HEK293T (cell line): ENCODE measurements around the gene DLX2.

Experiments
- ARNT ChIP-seq: fragments of 450-650 bp; IDR thresholded peaks from 2 replicates; pipeline ENCODE4 v1.6.1; 2017; ENCODE audit warnings: mild to moderate bottlenecking
- BHLHE40 ChIP-seq: fragments of 450-650 bp; IDR thresholded peaks from 2 replicates; pipeline ENCODE4 v1.6.1; 2016; ENCODE audit warnings: mild to moderate bottlenecking, moderate library complexity, borderline replicate concordance
- ELF4 ChIP-seq: fragments of 450-650 bp; IDR thresholded peaks from 2 replicates; pipeline ENCODE4 v1.6.1; 2017; ENCODE audit warnings: antibody characterized with exemption
- FOXA1 ChIP-seq: fragments of 450-650 bp; IDR thresholded peaks from 2 replicates; pipeline ENCODE4 v1.6.1; 2016; ENCODE audit warnings: mild to moderate bottlenecking
- FOXK2 ChIP-seq: fragments of 450-650 bp; IDR thresholded peaks from 2 replicates; pipeline ENCODE4 v1.6.1; 2016; ENCODE audit warnings: mild to moderate bottlenecking
- FOXM1 ChIP-seq: fragments of 450-650 bp; IDR thresholded peaks from 2 replicates; pipeline ENCODE4 v1.6.1; 2017; ENCODE audit warnings: mild to moderate bottlenecking, borderline replicate concordance
- HDGF ChIP-seq: fragments of 450-650 bp; IDR thresholded peaks from 2 replicates; pipeline ENCODE4 v1.6.1; 2017; ENCODE audit warnings: antibody characterized with exemption, borderline replicate concordance
- NFRKB ChIP-seq: fragments of 450-650 bp; IDR thresholded peaks from 2 replicates; pipeline ENCODE4 v1.6.1; 2016; ENCODE audit warnings: mild to moderate bottlenecking, moderate library complexity
- SP1 ChIP-seq: fragments of 450-650 bp; IDR thresholded peaks from 2 replicates; pipeline ENCODE4 v1.6.1; 2017
- TF ChIP-seq, protein P1 (sequence below): fragments of 450-650 bp; IDR thresholded peaks from 2 replicates; pipeline ENCODE4 v1.6.1; 2016

DNA sequence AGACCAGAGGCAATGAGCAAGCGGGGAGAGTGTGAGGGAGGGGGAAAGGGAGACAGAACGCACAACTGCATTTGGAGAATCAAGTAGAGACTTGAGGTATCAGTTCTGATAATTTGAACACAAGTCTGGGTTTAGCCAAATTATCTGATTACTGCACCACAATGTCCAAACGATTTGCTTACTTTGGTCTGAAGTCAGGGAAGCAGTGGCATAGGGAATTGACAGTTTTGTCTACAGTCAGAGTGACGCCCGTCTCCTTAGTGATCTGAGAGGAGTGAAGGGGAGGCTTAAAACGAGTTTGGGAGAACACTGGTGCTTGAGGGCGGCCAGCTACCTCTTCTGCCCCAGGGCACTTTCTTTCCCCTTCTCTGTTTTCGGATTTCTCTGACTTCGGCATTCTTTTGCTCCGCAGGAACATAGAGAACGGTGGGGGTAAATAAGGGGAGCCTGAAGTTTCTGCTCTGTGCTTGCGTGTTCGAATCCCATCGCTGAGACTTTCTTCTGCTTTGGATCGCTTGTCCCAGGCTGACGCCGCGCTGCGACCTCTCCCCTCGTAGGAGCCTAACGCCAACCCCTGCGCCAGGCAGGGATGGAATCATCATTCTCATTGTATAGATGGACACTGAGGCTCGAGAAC is 2.9 kb upstream of the DLX2 start:
- TF ChIP-seq FOXM1 = no peak
- no peak for TF ChIP-seq SP1
- TF ChIP-seq HDGF = no peak
- TF ChIP-seq ELF4 = no peak
- no peak for TF ChIP-seq NFRKB
- TF ChIP-seq, protein P1, sequence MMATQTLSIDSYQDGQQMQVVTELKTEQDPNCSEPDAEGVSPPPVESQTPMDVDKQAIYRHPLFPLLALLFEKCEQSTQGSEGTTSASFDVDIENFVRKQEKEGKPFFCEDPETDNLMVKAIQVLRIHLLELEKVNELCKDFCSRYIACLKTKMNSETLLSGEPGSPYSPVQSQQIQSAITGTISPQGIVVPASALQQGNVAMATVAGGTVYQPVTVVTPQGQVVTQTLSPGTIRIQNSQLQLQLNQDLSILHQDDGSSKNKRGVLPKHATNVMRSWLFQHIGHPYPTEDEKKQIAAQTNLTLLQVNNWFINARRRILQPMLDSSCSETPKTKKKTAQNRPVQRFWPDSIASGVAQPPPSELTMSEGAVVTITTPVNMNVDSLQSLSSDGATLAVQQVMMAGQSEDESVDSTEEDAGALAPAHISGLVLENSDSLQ = no peak
- TF ChIP-seq BHLHE40 = no peak
- no peak for TF ChIP-seq FOXA1
- TF ChIP-seq ARNT = no peak
- TF ChIP-seq FOXK2 = no peak
